GM19025 (cell line): Measurements from ENCODE around the gene ARHGEF7.

Source experiments
- ATAC-seq: cut with Tn5 transposase; IDR thresholded peaks from one replicate; pipeline ENCODE4 v1.9.1; 2021; ENCODE audit warnings: mild to moderate bottlenecking, low read depth, moderate library complexity; ENCODE audit not compliant: unreplicated experiment

Gene ARHGEF7

GRCh38 chr13:111165241-111166010, 50.3 kb downstream of the ARHGEF7 start:
- ATAC-seq = peak; percentile 42

GRCh38 chr13:111166882-111167675, 52.0 kb downstream of the ARHGEF7 start:
- ATAC-seq = no peak

- ATAC-seq = no peak
Measured at GRCh38 chr13:111168107-111168506, 53.0 kb downstream of the ARHGEF7 start.

GRCh38 chr13:111171112-111171511, 56.0 kb downstream of the ARHGEF7 start:
- no peak for ATAC-seq

GRCh38 chr13:111171629-111172028, 56.5 kb downstream of the ARHGEF7 start:
- no peak for ATAC-seq

GRCh38 chr13:111174377-111175114, 59.4 kb downstream of the ARHGEF7 start:
- ATAC-seq = no peak

- ATAC-seq = no peak
Measured at GRCh38 chr13:111175372-111175771, 60.3 kb downstream of the ARHGEF7 start.

GRCh38 chr13:111175935-111176334, 60.8 kb downstream of the ARHGEF7 start:
- ATAC-seq = no peak

- ATAC-seq = no peak
Measured at GRCh38 chr13:111176421-111176820, 61.3 kb downstream of the ARHGEF7 start.

- no peak for ATAC-seq
Measured at GRCh38 chr13:111177081-111177711, 62.1 kb downstream of the ARHGEF7 start.

- no peak for ATAC-seq
Measured at GRCh38 chr13:111177921-111178320, 62.8 kb downstream of the ARHGEF7 start.

GRCh38 chr13:111178402-111178801, 63.3 kb downstream of the ARHGEF7 start:
- ATAC-seq = no peak

- ATAC-seq = no peak
Measured at GRCh38 chr13:111179908-111180760, 65.0 kb downstream of the ARHGEF7 start.

GRCh38 chr13:111181977-111182376, 66.9 kb downstream of the ARHGEF7 start:
- ATAC-seq = no peak

GRCh38 chr13:111183087-111183645, 68.1 kb downstream of the ARHGEF7 start:
- ATAC-seq = no peak

- ATAC-seq = no peak
Measured at GRCh38 chr13:111183959-111184358, 68.8 kb downstream of the ARHGEF7 start.

GRCh38 chr13:111184458-111185401, 69.6 kb downstream of the ARHGEF7 start:
- ATAC-seq = peak; percentile 82

GRCh38 chr13:111186305-111186935, 71.3 kb downstream of the ARHGEF7 start:
- ATAC-seq = no peak
